ENCODE results near the gene PAWR. TPM values are rescaled to one million over a fixed set of nuclear protein-coding genes. Genes with fewer than 3 reads are reported as not detected.

PAWR gene
- total and polyA plus RNA-seq, 9 of the 15 experiments (the other 6 are each of a cell fraction or from before 2014, with no cell fraction given) = 0.82 TPM; not detected in 8

DNA sequence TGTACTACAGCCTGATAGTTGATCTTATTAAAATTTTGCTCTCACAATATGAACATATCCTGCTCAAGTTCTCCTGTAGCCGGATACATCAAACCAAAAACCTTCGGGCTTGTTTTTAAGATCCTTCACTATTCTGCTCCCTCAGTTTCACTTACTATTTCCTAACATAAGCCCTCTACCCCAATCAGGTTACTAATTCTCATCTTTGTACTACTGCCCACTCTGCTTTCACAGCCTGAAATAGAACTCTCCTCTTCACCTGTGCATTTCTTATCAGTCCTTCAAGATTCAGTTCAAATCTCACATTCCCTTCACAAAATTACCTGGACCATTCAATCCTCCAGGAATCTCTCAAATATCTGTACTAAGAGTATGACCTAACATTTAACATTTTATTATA, 14.2 kb downstream of the PAWR start (continued):
- no peak for TF ChIP-seq MTF1 (CRISPR knock-in tag; IDR thresholded peaks at IDR 0.05; ENCODE audit: borderline replicate concordance)
- TF ChIP-seq EWSR1 (IDR thresholded peaks at IDR 0.05; ENCODE audit: borderline replicate concordance, low read depth, partially characterized antibody) = no peak
- no peak for TF ChIP-seq KLF6 (CRISPR knock-in tag; IDR thresholded peaks at IDR 0.05; ENCODE audit: borderline replicate concordance)
- TF ChIP-seq, protein P1, sequence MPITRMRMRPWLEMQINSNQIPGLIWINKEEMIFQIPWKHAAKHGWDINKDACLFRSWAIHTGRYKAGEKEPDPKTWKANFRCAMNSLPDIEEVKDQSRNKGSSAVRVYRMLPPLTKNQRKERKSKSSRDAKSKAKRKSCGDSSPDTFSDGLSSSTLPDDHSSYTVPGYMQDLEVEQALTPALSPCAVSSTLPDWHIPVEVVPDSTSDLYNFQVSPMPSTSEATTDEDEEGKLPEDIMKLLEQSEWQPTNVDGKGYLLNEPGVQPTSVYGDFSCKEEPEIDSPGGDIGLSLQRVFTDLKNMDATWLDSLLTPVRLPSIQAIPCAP (CRISPR knock-in tag; IDR thresholded peaks at IDR 0.05; ENCODE audit: borderline replicate concordance) = no peak
- no peak for TF ChIP-seq ZNF24 (IDR thresholded peaks at IDR 0.05)
- no peak for TF ChIP-seq ZNF140 (CRISPR knock-in tag; IDR thresholded peaks at IDR 0.05)
- no peak for TF ChIP-seq HDAC2 (IDR thresholded peaks at IDR 0.05)
- no peak for TF ChIP-seq NR2F6 (CRISPR knock-in tag; IDR thresholded peaks at IDR 0.05)
- TF ChIP-seq TCF7L2 (IDR thresholded peaks at IDR 0.05; ENCODE audit: low read depth, low read length) = no peak
- TF ChIP-seq, protein P2, sequence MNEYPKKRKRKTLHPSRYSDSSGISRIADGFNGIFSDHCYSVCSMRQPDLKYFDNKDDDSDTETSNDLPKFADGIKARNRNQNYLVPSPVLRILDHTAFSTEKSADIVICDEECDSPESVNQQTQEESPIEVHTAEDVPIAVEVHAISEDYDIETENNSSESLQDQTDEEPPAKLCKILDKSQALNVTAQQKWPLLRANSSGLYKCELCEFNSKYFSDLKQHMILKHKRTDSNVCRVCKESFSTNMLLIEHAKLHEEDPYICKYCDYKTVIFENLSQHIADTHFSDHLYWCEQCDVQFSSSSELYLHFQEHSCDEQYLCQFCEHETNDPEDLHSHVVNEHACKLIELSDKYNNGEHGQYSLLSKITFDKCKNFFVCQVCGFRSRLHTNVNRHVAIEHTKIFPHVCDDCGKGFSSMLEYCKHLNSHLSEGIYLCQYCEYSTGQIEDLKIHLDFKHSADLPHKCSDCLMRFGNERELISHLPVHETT (CRISPR knock-in tag; conservative IDR thresholded peaks at IDR 0.05 in 1 of 2, IDR thresholded peaks at IDR 0.05 in 1 of 2) = no peak
- TF ChIP-seq BACH1 (tag; IDR thresholded peaks at IDR 0.05) = no peak

Measured in K562 (cell line).